ENCODE measurements around the gene CD79A.

CD79A gene

DNA sequence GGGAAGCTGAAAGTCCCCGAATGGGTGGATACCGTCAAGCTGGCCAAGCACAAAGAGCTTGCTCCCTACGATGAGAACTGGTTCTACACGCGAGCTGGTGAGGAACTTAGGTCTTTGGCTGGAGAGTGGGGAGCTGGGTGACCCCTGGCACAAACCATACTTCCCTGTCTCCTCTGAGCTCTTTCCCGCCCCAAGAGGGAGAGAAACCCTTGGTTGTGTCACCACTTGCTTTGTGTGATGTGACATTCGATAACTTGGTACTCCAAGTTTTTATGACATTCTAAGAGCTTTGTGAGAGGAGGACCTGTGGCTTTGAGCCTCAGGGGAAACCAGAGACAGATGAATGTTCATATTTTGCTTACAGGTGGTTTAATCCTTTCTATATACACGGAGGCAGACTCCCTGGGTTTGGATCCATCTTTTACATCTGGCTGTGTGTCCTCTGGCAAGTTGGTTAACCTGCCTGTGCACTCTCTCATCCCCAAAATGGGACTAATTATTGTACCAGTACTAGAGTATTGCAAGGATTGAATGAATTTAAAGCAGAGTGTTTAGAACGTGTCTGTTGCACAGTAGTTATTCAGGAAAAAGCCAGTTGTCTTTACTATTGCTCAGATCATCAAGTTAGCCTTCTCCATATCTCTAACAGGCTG, 15.8 kb upstream of the CD79A start:
- no peak for TF ChIP-seq TAF1 (IDR thresholded peaks at IDR 0.05; ENCODE audit: borderline replicate concordance, insufficient read depth, low read length)
- TF ChIP-seq FOXP2 (optimal IDR thresholded peaks at IDR 0.05; ENCODE audit: borderline replicate concordance, extremely low read depth, extremely low read length, insufficient read depth) = no peak
- no peak; the same call in 1 of the 2 replicates for TF ChIP-seq POLR2AphosphoS5 (IDR thresholded peaks at IDR 0.05; ENCODE audit: low read depth, low read length)
- TF ChIP-seq SIN3A (IDR thresholded peaks at IDR 0.05; ENCODE audit: borderline replicate concordance, insufficient read depth, low read length) = no peak
- no peak for TF ChIP-seq REST (IDR thresholded peaks at IDR 0.05; ENCODE audit: insufficient read depth in 1 of 2, low read depth in 2 of 2, low read length in 2 of 2)

- no peak for TF ChIP-seq REST (IDR thresholded peaks at IDR 0.05; ENCODE audit: insufficient read depth in 1 of 2, low read depth in 2 of 2, low read length in 2 of 2)
- TF ChIP-seq SIN3A (IDR thresholded peaks at IDR 0.05; ENCODE audit: borderline replicate concordance, insufficient read depth, low read length) = no peak
- peak; percentile 3; the same call in 1 of the 2 replicates for TF ChIP-seq POLR2AphosphoS5 (IDR thresholded peaks at IDR 0.05; ENCODE audit: low read depth, low read length)
- TF ChIP-seq FOXP2 (optimal IDR thresholded peaks at IDR 0.05; ENCODE audit: borderline replicate concordance, extremely low read depth, extremely low read length, insufficient read depth) = no peak
Measured at GRCh38 chr19:41861846-41862245, 15.2 kb upstream of the CD79A start.

GRCh38 chr19:41862445-41862986, 14.6 kb upstream of the CD79A start:
- TF ChIP-seq FOXP2 (optimal IDR thresholded peaks at IDR 0.05; ENCODE audit: borderline replicate concordance, extremely low read depth, extremely low read length, insufficient read depth) (no peak), POLR2AphosphoS5 (IDR thresholded peaks at IDR 0.05; ENCODE audit: low read depth, low read length) (no peak; the same call in 1 of the 2 replicates), REST (IDR thresholded peaks at IDR 0.05; ENCODE audit: insufficient read depth in 1 of 2, low read depth in 2 of 2, low read length in 2 of 2) (no peak)

DNA sequence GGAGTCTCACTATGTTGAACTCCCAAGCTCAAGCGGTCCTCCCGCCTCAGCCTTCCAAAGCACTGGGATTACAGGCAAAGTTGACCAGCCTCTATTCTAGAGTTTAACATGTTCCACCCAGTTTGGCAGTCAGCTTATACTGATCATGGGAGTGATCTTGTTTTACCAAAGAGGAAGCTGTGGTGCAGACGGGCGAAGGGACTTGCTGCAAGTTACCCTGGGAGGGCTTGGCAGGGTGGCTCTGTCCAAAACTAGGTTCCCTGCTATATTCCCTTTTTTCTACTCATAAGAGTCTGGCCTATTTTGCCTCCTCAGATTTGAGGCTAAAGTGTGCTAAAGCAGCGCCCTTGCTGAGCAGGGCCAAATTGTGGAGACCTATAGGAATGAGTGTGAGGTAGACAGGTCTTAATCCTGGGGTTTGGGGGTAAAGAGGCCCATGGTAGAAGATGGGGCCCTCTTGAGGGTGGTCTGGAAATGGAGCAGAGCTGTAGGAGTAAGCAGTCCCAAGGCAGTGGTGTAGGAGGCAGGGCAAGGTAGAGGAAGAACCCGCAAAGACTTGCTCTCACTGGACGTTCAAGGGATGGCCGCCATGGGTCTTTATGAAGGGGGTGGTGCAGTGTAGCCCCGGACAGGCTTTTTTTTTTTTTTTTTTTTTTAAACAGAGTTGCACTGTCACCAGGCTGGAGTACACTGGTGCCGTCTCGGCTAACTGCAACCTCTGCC, 13.7 kb upstream of the CD79A start:
- no peak for TF ChIP-seq FOXP2 (optimal IDR thresholded peaks at IDR 0.05; ENCODE audit: borderline replicate concordance, extremely low read depth, extremely low read length, insufficient read depth)

DNA sequence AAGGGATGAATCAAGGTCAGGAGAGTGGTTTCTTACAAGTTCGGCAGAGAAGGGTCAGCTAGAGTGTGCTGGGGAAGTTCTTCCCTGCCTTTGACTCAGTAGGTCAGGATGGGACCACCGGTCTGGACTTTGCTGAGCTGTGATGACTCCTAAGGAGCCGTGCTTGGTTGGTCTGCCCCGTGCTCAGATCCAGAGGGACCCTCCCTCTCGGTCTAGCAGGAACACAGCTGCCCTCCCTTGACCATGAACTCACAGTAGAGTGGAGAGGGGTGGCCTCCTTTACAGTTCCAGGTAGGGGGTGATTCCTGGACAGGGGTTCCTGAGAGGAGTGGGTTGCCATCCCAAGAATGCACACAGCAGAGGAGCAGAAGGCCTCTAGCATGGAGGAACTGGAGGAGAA, 12.7 kb upstream of the CD79A start:
- TF ChIP-seq REST (IDR thresholded peaks at IDR 0.05; ENCODE audit: insufficient read depth in 1 of 2, low read depth in 2 of 2, low read length in 2 of 2) = no peak
- TF ChIP-seq TAF1 (IDR thresholded peaks at IDR 0.05; ENCODE audit: borderline replicate concordance, insufficient read depth, low read length) = no peak
- no peak for TF ChIP-seq SIN3A (IDR thresholded peaks at IDR 0.05; ENCODE audit: borderline replicate concordance, insufficient read depth, low read length)
- TF ChIP-seq FOXP2 (optimal IDR thresholded peaks at IDR 0.05; ENCODE audit: borderline replicate concordance, extremely low read depth, extremely low read length, insufficient read depth) = no peak

All from PFSK-1 (cell line).